ENCODE measurements around the gene PELI1.

- TF ChIP-seq EZH2 (IDR thresholded peaks at IDR 0.05; ENCODE audit: low read depth, low read length, severe bottlenecking) (no peak), CHD1 (IDR thresholded peaks at IDR 0.05; ENCODE audit: low read depth, low read length) (no peak), TCF12 (IDR thresholded peaks at IDR 0.05; ENCODE audit: low read depth, low read length) (no peak), RFX5 (IDR thresholded peaks at IDR 0.05; ENCODE audit: borderline replicate concordance, low read depth, low read length) (no peak), CTCF (IDR thresholded peaks at IDR 0.05; ENCODE audit: control extremely low read depth in 1 of 3, insufficient read depth in 1 of 3, low read depth in 1 of 3, low read length in 3 of 3) (no peak), RAD21 (IDR thresholded peaks at IDR 0.05 in 1 of 2, conservative IDR thresholded peaks at IDR 0.05 in 1 of 2; ENCODE audit: low read depth in 2 of 2, low read length in 2 of 2) (no peak), USF2 (IDR thresholded peaks at IDR 0.05; ENCODE audit: low read length) (no peak), EP300 (IDR thresholded peaks at IDR 0.05; ENCODE audit: borderline replicate concordance in 1 of 2, low read depth in 2 of 2, low read length in 2 of 2) (no peak), POLR2A (IDR thresholded peaks at IDR 0.05; ENCODE audit: control extremely low read depth in 1 of 2, low read depth in 2 of 2, low read length in 2 of 2) (no peak)
These were observed 49.4 kb downstream of the PELI1 start for GRCh38 chr2:64094663-64095382.
